ENCODE data around the gene APBB1.

The APBB1 gene

GRCh38 chr11:6365659-6366058 is 53.2 kb downstream of the APBB1 start:
- Histone ChIP-seq H3K27me3 (replicated peaks in 2 of 5; ENCODE audit: control insufficient read depth in 4 of 5, insufficient read depth in 5 of 5, low read length in 4 of 5) (no peaks in the 10 kb centered on the region), H3K9me3 (ENCODE audit: control extremely low read depth in 1 of 5, control insufficient read depth in 4 of 5, insufficient read depth in 2 of 5, low read depth in 1 of 5, low read length in 4 of 5) (no peaks in the 10 kb centered on the region), H3K4me3 (ENCODE audit: control insufficient read depth in 1 of 7, extremely low read depth in 1 of 7, insufficient read depth in 4 of 7, low read depth in 2 of 7, low read length in 6 of 7) (no peak overlapping the region), H3K4me1 (ENCODE audit: control extremely low read depth in 1 of 4, control insufficient read depth in 4 of 4, insufficient read depth in 4 of 4, low read length in 3 of 4) (no peaks in the 10 kb centered on the region), H3K36me3 (ENCODE audit: control insufficient read depth in 4 of 4, insufficient read depth in 4 of 4, low read length in 3 of 4) (no peaks in the 10 kb centered on the region), H3K27ac (ENCODE audit: insufficient read depth in 1 of 2, low read depth in 1 of 2, low read length in 2 of 2, poor library complexity in 1 of 2, severe bottlenecking in 2 of 2) (no peak overlapping the region)
- CTCF ChIA-PET = interaction anchor here (0.9 kb wide), 1 partner anchor 343 kb away, joined by 3 read pairs; no protein-coding TSS in a partner anchor
- 85% methylated on average over 2 of the region's 2 CpGs for WGBS (ENCODE audit: insufficient coverage)
- DNase-seq = no peak
- POLR2A ChIA-PET = no interaction called here

- WGBS (ENCODE audit: insufficient coverage) = 86% methylated on average over 6 of the region's 6 CpGs
- POLR2A ChIA-PET = interaction anchor here (0.5 kb wide), 1 partner anchor 158 kb away, joined by 3 read pairs; no protein-coding TSS in a partner anchor
These were observed 55.8 kb downstream of the APBB1 start for GRCh38 chr11:6362873-6363678.

GRCh38 chr11:6362185-6362872 is 56.6 kb downstream of the APBB1 start:
- H3K4me3 ChIP-seq (ENCODE audit: control insufficient read depth in 1 of 7, extremely low read depth in 1 of 7, insufficient read depth in 4 of 7, low read depth in 2 of 7, low read length in 6 of 7) = no peak overlapping the region
- H3K36me3 ChIP-seq (ENCODE audit: control insufficient read depth in 4 of 4, insufficient read depth in 4 of 4, low read length in 3 of 4) = no peaks in the 10 kb centered on the region
- DNase-seq = no peak
- peaks cover 0 to 5% (median 0%) of the 10 kb centered on the region in 5 experiments for H3K27me3 ChIP-seq (replicated peaks in 2 of 5; ENCODE audit: control insufficient read depth in 4 of 5, insufficient read depth in 5 of 5, low read length in 4 of 5)
- POLR2A ChIA-PET = no interaction called here
- H3K9me3 ChIP-seq (ENCODE audit: control extremely low read depth in 1 of 5, control insufficient read depth in 4 of 5, insufficient read depth in 2 of 5, low read depth in 1 of 5, low read length in 4 of 5) = no peaks in the 10 kb centered on the region
- H3K4me1 ChIP-seq (ENCODE audit: control extremely low read depth in 1 of 4, control insufficient read depth in 4 of 4, insufficient read depth in 4 of 4, low read length in 3 of 4) = no peaks in the 10 kb centered on the region
- CTCF ChIA-PET = interaction anchor here (0.6 to 4.8 kb wide), 29 partner anchors 8 to 760 kb away, joined by 3 to 32 read pairs (median 5); partner anchors contain the start of gene APBB1
- no peak overlapping the region for H3K27ac ChIP-seq (ENCODE audit: insufficient read depth in 1 of 2, low read depth in 1 of 2, low read length in 2 of 2, poor library complexity in 1 of 2, severe bottlenecking in 2 of 2)
- WGBS (ENCODE audit: insufficient coverage) = 90% methylated on average over 5 of the region's 5 CpGs

More at GRCh38 chr11:6362873-6363678, 55.8 kb downstream of the APBB1 start:
- no peaks in the 10 kb centered on the region for H3K4me1 ChIP-seq (ENCODE audit: control extremely low read depth in 1 of 4, control insufficient read depth in 4 of 4, insufficient read depth in 4 of 4, low read length in 3 of 4)
- CTCF ChIA-PET = interaction anchor here (0.6 to 4.8 kb wide), 33 partner anchors 9 to 761 kb away, joined by 3 to 32 read pairs (median 4); partner anchors contain the start of gene APBB1
- peak; percentile 51 to 79 (median 74) for DNase-seq
- peaks cover 0 to 2% (median 0%) of the 10 kb centered on the region in 5 experiments for H3K27me3 ChIP-seq (replicated peaks in 2 of 5; ENCODE audit: control insufficient read depth in 4 of 5, insufficient read depth in 5 of 5, low read length in 4 of 5)
- no peak overlapping the region for H3K4me3 ChIP-seq (ENCODE audit: control insufficient read depth in 1 of 7, extremely low read depth in 1 of 7, insufficient read depth in 4 of 7, low read depth in 2 of 7, low read length in 6 of 7)
- no peaks in the 10 kb centered on the region for H3K9me3 ChIP-seq (ENCODE audit: control extremely low read depth in 1 of 5, control insufficient read depth in 4 of 5, insufficient read depth in 2 of 5, low read depth in 1 of 5, low read length in 4 of 5)
- H3K27ac ChIP-seq (ENCODE audit: insufficient read depth in 1 of 2, low read depth in 1 of 2, low read length in 2 of 2, poor library complexity in 1 of 2, severe bottlenecking in 2 of 2) = no peak overlapping the region
- H3K36me3 ChIP-seq (ENCODE audit: control insufficient read depth in 4 of 4, insufficient read depth in 4 of 4, low read length in 3 of 4) = no peaks in the 10 kb centered on the region

DNA sequence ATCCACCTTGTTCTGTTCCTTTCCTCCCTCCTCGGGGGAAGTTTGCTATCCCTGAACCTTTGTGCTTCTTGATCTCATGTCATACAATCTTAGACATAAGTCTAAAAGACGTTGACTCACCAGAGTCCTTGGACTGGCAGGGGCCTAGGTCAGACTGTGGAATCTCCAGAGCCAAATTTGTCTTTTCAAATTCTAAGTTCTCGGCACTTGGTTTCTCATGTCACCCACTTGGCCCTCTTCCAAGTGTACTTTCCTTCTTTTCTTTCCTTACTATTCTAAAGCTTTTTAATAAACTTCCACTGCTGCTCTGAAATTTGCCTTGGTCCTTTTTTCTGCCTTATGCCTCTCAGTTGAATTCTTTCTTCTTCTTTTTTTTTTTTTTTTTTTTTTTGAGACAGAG is 58.7 kb downstream of the APBB1 start:
- ChIA-PET CTCF (interaction anchor here (0.7 to 4.8 kb wide), 4 partner anchors 9 to 46 kb away, joined by 3 to 32 read pairs (median 4); no protein-coding TSS in a partner anchor), POLR2A (no interaction called here)
- Histone ChIP-seq H3K27ac (ENCODE audit: insufficient read depth in 1 of 2, low read depth in 1 of 2, low read length in 2 of 2, poor library complexity in 1 of 2, severe bottlenecking in 2 of 2) (no peak overlapping the region), H3K36me3 (ENCODE audit: control insufficient read depth in 4 of 4, insufficient read depth in 4 of 4, low read length in 3 of 4) (no peaks in the 10 kb centered on the region), H3K4me3 (ENCODE audit: control insufficient read depth in 1 of 7, extremely low read depth in 1 of 7, insufficient read depth in 4 of 7, low read depth in 2 of 7, low read length in 6 of 7) (no peak overlapping the region), H3K4me1 (ENCODE audit: control extremely low read depth in 1 of 4, control insufficient read depth in 4 of 4, insufficient read depth in 4 of 4, low read length in 3 of 4) (no peaks in the 10 kb centered on the region), H3K27me3 (replicated peaks in 2 of 5; ENCODE audit: control insufficient read depth in 4 of 5, insufficient read depth in 5 of 5, low read length in 4 of 5) (peaks cover 0 to 5% (median 0%) of the 10 kb centered on the region in 5 experiments), H3K9me3 (ENCODE audit: control extremely low read depth in 1 of 5, control insufficient read depth in 4 of 5, insufficient read depth in 2 of 5, low read depth in 1 of 5, low read length in 4 of 5) (no peaks in the 10 kb centered on the region)
- DNase-seq = no peak
- 94% methylated on average over 3 of the region's 3 CpGs for WGBS (ENCODE audit: insufficient coverage)

- Histone ChIP-seq H3K9me3 (ENCODE audit: control extremely low read depth in 1 of 5, control insufficient read depth in 4 of 5, insufficient read depth in 2 of 5, low read depth in 1 of 5, low read length in 4 of 5) (no peaks in the 10 kb centered on the region), H3K27ac (ENCODE audit: insufficient read depth in 1 of 2, low read depth in 1 of 2, low read length in 2 of 2, poor library complexity in 1 of 2, severe bottlenecking in 2 of 2) (no peak overlapping the region), H3K27me3 (replicated peaks in 2 of 5; ENCODE audit: control insufficient read depth in 4 of 5, insufficient read depth in 5 of 5, low read length in 4 of 5) (peaks cover 0 to 5% (median 0%) of the 10 kb centered on the region in 5 experiments), H3K36me3 (ENCODE audit: control insufficient read depth in 4 of 4, insufficient read depth in 4 of 4, low read length in 3 of 4) (no peaks in the 10 kb centered on the region), H3K4me1 (ENCODE audit: control extremely low read depth in 1 of 4, control insufficient read depth in 4 of 4, insufficient read depth in 4 of 4, low read length in 3 of 4) (no peaks in the 10 kb centered on the region), H3K4me3 (ENCODE audit: control insufficient read depth in 1 of 7, extremely low read depth in 1 of 7, insufficient read depth in 4 of 7, low read depth in 2 of 7, low read length in 6 of 7) (no peak overlapping the region)
- 99% methylated on average over 7 of the region's 9 CpGs for WGBS (ENCODE audit: insufficient coverage)
- CTCF ChIA-PET = interaction anchor here (0.6 to 0.8 kb wide), 2 partner anchors 41 to 106 kb away, joined by 3 read pairs; no protein-coding TSS in a partner anchor
- POLR2A ChIA-PET = interaction anchor here (0.6 kb wide), 1 partner anchor 77 kb away, joined by 3 read pairs; no protein-coding TSS in a partner anchor
- peak in 1 of 3 donors; percentile 12 for DNase-seq
These were observed 61.7 kb downstream of the APBB1 start for GRCh38 chr11:6357222-6357621.

GRCh38 chr11:6356503-6357055 is 62.3 kb downstream of the APBB1 start:
- H3K27ac ChIP-seq (ENCODE audit: insufficient read depth in 1 of 2, low read depth in 1 of 2, low read length in 2 of 2, poor library complexity in 1 of 2, severe bottlenecking in 2 of 2) = no peak overlapping the region
- no peak for DNase-seq
- peaks cover 0 to 5% (median 0%) of the 10 kb centered on the region in 5 experiments for H3K27me3 ChIP-seq (replicated peaks in 2 of 5; ENCODE audit: control insufficient read depth in 4 of 5, insufficient read depth in 5 of 5, low read length in 4 of 5)
- ChIA-PET CTCF (interaction anchor here (0.6 kb wide), 1 partner anchor 24 kb away, joined by 5 read pairs; no protein-coding TSS in a partner anchor), POLR2A (no interaction called here)
- H3K4me1 ChIP-seq (ENCODE audit: control extremely low read depth in 1 of 4, control insufficient read depth in 4 of 4, insufficient read depth in 4 of 4, low read length in 3 of 4) = no peaks in the 10 kb centered on the region
- no peaks in the 10 kb centered on the region for H3K36me3 ChIP-seq (ENCODE audit: control insufficient read depth in 4 of 4, insufficient read depth in 4 of 4, low read length in 3 of 4)
- no peaks in the 10 kb centered on the region for H3K9me3 ChIP-seq (ENCODE audit: control extremely low read depth in 1 of 5, control insufficient read depth in 4 of 5, insufficient read depth in 2 of 5, low read depth in 1 of 5, low read length in 4 of 5)
- no peak overlapping the region for H3K4me3 ChIP-seq (ENCODE audit: control insufficient read depth in 1 of 7, extremely low read depth in 1 of 7, insufficient read depth in 4 of 7, low read depth in 2 of 7, low read length in 6 of 7)
- 85% methylated on average over 3 of the region's 4 CpGs for WGBS (ENCODE audit: insufficient coverage)

Data from common myeloid progenitor, CD34-positive (primary cell).